H1 (cell line): Measurements from ENCODE around the gene MRPS6. TPM values are rescaled to one million over a fixed set of nuclear protein-coding genes. Genes with fewer than 3 reads are reported as not detected.

Experiments
- CEBPB ChIP-seq: IDR thresholded peaks from 2 replicates; pipeline ENCODE4 v1.6.1; 2012; ENCODE audit warnings: low read depth, low read length
- CREB1 ChIP-seq: IDR thresholded peaks from 2 replicates; pipeline ENCODE4 v1.6.1; 2012; ENCODE audit warnings: inconsistent platforms
- KDM5A ChIP-seq: fragments of 200-600 bp; IDR thresholded peaks from 2 replicates; pipeline ENCODE4 v1.7.1; 2012; ENCODE audit warnings: mild to moderate bottlenecking, low read length, inconsistent platforms, mixed read lengths
- polyA plus RNA-seq, 7 experiments: library from polyadenylated mRNA; depleted of rRNA in 3 of 7; stranded (reverse) in 5 of 7; unstranded in 2 of 7; fragments of >200 nt in 5 of 7; fragments of 200-250 nt in 2 of 7; gene quantifications; 1 replicate in 5 of 7; 2 replicates in 1 of 7; 4 replicates in 1 of 7; pipeline versions ENCODE4 v1.2.1 to v1.2.3, GENCODE V29; 2011 to 2013; ENCODE audit warnings: missing spikeins in 2 of 7, mixed read lengths in 2 of 7
- total RNA-seq: library from RNA; stranded (reverse); fragmentation: NEBNext Ultra II Directional; extraction: Animal tissue kit (Norgen Biotek cat#: 25700); gene quantifications from 2 replicates; pipeline ENCODE4 v1.2.1, GENCODE V29; 2021
- TF ChIP-seq, protein P1 (sequence below): fragments of 300-600 bp; sonication (generic); IDR thresholded peaks from 2 replicates; pipeline ENCODE4 v1.7.1; 2012; ENCODE audit warnings: low read length, moderate library complexity, mild to moderate bottlenecking, inconsistent platforms; ENCODE audit not compliant: insufficient replicate concordance

The MRPS6 gene
- total and polyA plus RNA-seq, 2 of the 8 experiments (the other 6 are each of a cell fraction or from before 2014, with no cell fraction given), result 62.7 to 156 TPM

DNA sequence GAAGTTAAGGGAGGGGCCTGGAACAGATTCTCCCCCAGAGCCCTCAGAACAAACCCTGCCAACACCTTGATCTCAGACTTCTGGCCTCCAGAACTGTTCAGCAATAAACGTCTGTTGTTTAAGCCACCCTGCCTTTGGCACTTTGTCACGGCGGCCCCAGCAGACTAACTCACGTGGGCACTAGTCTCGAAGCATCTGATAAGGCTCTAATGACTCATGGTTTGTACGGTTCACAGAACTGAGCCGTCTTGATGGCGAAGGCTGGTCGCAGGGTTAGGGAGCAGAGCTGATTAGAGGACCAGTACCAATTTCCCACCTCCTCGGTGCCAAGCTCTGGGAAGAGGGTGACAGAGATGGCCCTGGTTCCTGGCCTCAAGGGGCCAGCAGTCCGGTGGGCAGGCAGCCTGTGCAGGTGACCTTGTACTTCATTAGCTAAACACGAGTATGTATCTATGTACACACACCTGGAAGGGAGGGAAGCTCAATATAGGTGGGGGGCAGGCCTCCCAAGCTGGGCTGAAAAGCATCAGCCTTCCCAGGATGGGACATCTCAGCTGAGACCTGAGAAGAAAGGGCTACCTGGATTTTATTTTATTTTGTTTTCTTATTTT lies 112.8 kb downstream of the MRPS6 start (continued):
- TF ChIP-seq, protein P1, sequence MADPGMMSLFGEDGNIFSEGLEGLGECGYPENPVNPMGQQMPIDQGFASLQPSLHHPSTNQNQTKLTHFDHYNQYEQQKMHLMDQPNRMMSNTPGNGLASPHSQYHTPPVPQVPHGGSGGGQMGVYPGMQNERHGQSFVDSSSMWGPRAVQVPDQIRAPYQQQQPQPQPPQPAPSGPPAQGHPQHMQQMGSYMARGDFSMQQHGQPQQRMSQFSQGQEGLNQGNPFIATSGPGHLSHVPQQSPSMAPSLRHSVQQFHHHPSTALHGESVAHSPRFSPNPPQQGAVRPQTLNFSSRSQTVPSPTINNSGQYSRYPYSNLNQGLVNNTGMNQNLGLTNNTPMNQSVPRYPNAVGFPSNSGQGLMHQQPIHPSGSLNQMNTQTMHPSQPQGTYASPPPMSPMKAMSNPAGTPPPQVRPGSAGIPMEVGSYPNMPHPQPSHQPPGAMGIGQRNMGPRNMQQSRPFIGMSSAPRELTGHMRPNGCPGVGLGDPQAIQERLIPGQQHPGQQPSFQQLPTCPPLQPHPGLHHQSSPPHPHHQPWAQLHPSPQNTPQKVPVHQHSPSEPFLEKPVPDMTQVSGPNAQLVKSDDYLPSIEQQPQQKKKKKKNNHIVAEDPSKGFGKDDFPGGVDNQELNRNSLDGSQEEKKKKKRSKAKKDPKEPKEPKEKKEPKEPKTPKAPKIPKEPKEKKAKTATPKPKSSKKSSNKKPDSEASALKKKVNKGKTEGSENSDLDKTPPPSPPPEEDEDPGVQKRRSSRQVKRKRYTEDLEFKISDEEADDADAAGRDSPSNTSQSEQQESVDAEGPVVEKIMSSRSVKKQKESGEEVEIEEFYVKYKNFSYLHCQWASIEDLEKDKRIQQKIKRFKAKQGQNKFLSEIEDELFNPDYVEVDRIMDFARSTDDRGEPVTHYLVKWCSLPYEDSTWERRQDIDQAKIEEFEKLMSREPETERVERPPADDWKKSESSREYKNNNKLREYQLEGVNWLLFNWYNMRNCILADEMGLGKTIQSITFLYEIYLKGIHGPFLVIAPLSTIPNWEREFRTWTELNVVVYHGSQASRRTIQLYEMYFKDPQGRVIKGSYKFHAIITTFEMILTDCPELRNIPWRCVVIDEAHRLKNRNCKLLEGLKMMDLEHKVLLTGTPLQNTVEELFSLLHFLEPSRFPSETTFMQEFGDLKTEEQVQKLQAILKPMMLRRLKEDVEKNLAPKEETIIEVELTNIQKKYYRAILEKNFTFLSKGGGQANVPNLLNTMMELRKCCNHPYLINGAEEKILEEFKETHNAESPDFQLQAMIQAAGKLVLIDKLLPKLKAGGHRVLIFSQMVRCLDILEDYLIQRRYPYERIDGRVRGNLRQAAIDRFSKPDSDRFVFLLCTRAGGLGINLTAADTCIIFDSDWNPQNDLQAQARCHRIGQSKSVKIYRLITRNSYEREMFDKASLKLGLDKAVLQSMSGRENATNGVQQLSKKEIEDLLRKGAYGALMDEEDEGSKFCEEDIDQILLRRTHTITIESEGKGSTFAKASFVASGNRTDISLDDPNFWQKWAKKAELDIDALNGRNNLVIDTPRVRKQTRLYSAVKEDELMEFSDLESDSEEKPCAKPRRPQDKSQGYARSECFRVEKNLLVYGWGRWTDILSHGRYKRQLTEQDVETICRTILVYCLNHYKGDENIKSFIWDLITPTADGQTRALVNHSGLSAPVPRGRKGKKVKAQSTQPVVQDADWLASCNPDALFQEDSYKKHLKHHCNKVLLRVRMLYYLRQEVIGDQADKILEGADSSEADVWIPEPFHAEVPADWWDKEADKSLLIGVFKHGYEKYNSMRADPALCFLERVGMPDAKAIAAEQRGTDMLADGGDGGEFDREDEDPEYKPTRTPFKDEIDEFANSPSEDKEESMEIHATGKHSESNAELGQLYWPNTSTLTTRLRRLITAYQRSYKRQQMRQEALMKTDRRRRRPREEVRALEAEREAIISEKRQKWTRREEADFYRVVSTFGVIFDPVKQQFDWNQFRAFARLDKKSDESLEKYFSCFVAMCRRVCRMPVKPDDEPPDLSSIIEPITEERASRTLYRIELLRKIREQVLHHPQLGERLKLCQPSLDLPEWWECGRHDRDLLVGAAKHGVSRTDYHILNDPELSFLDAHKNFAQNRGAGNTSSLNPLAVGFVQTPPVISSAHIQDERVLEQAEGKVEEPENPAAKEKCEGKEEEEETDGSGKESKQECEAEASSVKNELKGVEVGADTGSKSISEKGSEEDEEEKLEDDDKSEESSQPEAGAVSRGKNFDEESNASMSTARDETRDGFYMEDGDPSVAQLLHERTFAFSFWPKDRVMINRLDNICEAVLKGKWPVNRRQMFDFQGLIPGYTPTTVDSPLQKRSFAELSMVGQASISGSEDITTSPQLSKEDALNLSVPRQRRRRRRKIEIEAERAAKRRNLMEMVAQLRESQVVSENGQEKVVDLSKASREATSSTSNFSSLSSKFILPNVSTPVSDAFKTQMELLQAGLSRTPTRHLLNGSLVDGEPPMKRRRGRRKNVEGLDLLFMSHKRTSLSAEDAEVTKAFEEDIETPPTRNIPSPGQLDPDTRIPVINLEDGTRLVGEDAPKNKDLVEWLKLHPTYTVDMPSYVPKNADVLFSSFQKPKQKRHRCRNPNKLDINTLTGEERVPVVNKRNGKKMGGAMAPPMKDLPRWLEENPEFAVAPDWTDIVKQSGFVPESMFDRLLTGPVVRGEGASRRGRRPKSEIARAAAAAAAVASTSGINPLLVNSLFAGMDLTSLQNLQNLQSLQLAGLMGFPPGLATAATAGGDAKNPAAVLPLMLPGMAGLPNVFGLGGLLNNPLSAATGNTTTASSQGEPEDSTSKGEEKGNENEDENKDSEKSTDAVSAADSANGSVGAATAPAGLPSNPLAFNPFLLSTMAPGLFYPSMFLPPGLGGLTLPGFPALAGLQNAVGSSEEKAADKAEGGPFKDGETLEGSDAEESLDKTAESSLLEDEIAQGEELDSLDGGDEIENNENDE, result no peak
- TF ChIP-seq KDM5A, result no peak
- TF ChIP-seq CEBPB, result no peak
- TF ChIP-seq CREB1, result no peak
